Measurements from ENCODE around the gene SEMA5B.

GRCh38 chr3:123018683-123019082 is 8.9 kb downstream of the SEMA5B start:
- TF ChIP-seq TAF1 (IDR thresholded peaks at IDR 0.05; ENCODE audit: low read depth) (no peak), CTCF (IDR thresholded peaks at IDR 0.05; ENCODE audit: poor library complexity, severe bottlenecking) (no peak), REST (IDR thresholded peaks at IDR 0.05; ENCODE audit: borderline replicate concordance) (no peak), POLR2AphosphoS5 (IDR thresholded peaks at IDR 0.05) (no peak), MXI1 (conservative IDR thresholded peaks at IDR 0.05; ENCODE audit: poor library complexity, severe bottlenecking) (no peak), SMC3 (conservative IDR thresholded peaks at IDR 0.05; ENCODE audit: poor library complexity) (no peak), EP300 (conservative IDR thresholded peaks at IDR 0.05; ENCODE audit: poor library complexity, severe bottlenecking) (no peak), EZH2 (IDR thresholded peaks at IDR 0.05; ENCODE audit: borderline replicate concordance, insufficient read depth, low read length, poor library complexity, severe bottlenecking) (no peak)
